ENCODE measurements around the gene DHX32.

- no peak for TF ChIP-seq CTCF (conservative IDR thresholded peaks at IDR 0.05 in 1 of 2, IDR thresholded peaks at IDR 0.05 in 1 of 2; ENCODE audit: extremely low read depth in 1 of 2, insufficient read depth in 1 of 2, low read depth in 1 of 2, low read length in 2 of 2)
- TF ChIP-seq EZH2 (IDR thresholded peaks at IDR 0.05; ENCODE audit: borderline replicate concordance, low read length), result no peak
Measured at GRCh38 chr10:125811251-125811650, 69.8 kb downstream of the DHX32 start.

Data from mammary epithelial cell (primary cell).